Muscle of back (tissue), 11 donors: ENCODE measurements around the gene EHBP1. TPM values are rescaled to one million over a fixed set of nuclear protein-coding genes. Genes with fewer than 3 reads are reported as not detected.
A peak's percentile ranks its signal among the peaks of the same experiment; 100 is the strongest.

Source experiments
- DNase-seq, 3 donors: peaks; one replicate each; pipeline versions ENCODE4 v3.0.0 to v3.0.0-alpha.2; 2013
- polyA plus RNA-seq, 10 donors: library from polyadenylated mRNA; unstranded; fragments of 120-200 nt; gene quantifications; one replicate each; pipeline ENCODE4 v1.2.1, GENCODE V29; 2013; ENCODE audit not compliant: insufficient read length in 10 of 10

EHBP1 gene
- polyA plus RNA-seq, 10 donors, result 24.7 to 41.5 (median 29.7) TPM

DNA sequence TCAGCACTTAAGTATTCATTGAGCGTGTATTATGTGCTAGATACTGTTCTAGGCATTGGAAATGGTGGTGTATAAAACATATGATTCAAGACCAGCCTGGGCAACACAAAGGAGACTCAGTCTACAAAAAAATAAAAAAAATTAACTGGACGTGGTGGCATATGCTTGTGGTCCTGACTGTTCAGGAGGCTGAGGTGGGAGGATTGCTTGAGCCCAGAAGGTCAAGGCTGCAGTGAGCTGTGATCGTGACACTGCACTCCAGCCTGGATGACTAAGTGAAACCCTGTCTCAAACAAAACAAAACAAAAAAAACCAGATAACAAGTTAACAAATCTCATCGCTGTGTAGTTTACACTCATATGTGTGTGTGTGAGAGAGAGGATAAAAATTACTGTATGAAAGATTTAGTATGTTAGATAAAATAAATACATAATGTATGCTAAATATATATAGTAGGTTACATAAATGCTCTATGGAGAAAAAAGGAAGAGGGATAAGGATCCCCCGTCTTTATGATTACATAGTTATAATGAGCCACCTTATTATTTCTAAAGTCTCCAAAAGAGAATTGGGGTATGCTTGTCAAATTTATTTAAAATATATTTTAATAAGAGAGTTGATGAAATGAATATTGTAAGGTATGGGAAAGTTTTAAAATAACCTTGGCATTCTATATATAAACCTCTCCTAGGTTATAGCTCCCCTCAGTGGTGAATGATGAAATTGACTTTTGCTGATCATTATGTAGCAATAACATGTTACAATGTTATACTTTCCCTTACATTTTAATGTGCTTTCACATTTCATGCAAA, 69.2 kb downstream of the EHBP1 start:
- peak; percentile 38 to 70 (median 59) for DNase-seq

DNA sequence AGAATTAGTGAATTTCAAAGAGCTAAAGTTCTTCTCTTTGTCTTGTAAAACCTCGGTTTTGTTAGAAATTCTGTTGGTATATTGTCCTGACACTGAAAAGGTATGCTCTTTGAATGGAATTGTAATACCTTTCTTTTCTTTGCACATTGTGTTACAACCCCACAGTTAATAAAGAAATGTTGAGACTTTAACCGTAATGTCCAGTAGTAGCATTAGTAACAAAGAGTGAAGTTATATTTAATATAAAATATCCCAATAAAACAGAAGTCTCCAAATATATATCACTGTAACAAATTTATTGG, 69.8 kb downstream of the EHBP1 start:
- DNase-seq, result no peak

DNA sequence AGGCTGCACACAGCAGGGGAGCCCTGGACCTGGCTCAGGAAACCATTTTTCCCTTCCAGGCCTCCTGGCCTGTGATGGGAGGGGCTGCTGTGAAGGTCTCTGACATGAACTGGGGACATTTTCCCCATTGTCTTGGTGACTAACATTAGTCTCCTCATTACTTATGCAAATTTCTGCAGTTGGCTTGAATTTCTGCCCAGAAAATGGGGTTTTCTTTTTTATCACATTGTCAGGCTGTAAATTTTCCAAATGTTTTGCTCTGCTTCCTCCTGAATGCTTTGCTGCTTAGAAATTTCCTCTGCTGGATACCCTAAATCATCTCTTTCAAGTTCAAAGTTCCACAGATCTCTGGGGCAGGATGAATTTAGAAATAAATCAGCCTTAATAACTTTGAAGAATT, 78.2 kb downstream of the EHBP1 start:
- no peak for DNase-seq

- no peak for DNase-seq
Observed at GRCh38 chr2:62784341-62784740, 78.8 kb downstream of the EHBP1 start.

DNA sequence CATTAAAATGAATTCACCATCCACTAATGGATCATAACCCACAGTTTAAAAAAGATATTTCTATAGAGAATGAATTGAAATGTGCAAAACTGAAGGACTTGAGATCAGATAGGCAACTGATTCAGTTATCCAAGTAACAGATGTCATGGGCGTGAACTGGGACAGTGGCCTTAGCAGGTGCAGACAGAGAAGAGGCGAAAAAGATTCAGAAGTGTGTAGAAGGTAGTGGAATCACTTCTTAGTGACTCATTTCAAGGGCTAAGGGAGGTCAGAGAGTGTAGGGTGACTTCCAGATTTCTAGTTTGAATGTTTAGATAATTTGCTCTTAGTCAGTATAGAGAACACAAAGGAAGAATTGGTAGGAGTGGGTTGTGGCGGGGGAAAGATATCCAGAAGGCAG, 79.7 kb downstream of the EHBP1 start:
- no peak for DNase-seq

DNA sequence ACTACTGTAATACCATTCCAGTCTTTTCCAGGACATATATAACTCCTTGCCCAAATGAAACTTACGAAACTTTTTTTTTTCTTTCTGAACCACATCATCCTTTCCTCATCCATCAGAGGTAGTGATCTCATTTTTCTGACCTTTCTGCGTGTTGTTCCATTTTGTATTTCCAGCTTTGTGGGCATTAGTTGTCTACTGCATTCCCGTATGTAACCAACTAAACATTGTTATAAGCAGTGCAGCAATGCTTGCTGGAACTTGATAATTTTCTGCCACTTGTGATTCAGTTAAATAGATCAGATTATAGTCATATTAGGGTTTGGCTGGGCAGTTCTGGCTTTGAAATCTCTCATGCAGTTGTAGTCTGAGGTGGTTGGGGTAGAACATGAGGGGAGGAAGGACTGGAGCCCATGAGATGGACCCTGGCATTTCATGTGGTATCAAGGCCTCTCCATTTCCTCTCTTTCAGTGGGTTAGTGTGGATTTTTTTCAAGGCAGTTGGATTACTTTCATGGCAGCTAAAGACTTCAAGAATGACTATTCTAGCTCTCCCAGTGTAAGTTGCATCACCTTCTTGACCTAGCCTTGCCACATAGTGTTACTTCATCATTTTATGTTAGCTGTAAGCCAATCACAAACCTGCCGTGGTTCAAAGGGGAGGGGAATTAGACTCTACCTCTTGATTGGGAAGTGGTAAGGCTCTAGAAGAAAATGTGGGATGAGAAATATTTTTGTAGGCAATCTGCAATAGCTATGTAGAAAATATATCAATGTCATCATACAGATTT, 80.5 kb downstream of the EHBP1 start:
- no peak for DNase-seq

DNA sequence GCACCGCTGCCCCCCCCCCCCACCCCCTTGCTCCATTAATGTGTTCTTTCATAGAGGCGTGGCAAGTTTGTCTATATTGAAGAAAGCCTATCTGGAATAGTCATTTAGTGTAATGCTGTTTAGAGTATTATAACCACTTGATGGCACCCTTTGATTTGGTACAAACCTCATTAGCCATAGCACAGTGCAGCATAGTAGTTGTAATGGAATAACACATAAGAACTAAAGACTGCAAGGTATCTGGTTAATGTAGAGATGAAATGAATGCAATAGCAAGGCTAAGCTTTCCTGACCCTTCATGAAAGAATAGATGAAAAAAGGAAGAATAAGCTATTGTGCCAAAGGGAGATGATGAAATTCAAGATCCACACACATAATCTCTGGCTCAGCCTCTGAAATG, 81.9 kb downstream of the EHBP1 start:
- peak in 2 of 3 donors; percentile 24 to 50 for DNase-seq

- no peak for DNase-seq
Observed at GRCh38 chr2:62789518-62789917, 84.0 kb downstream of the EHBP1 start.

DNA sequence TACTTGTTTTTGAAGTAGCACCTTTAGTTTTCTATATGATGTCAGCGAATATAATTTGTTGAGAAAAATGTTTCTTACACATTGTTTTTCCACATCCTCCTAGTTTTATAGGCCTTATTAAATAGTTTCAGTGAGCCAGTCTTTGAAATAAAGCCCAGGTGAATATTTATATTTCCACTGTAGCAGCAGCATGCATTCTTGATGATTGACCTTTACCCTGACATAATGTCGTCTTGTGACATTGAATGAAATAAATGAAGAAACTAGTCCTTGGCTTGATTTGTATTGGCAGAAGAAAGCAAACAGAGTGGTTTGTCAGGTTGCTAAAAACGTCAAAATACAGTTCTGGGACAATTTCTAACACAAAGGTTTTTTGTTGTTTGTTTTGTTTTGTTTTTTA, 84.4 kb downstream of the EHBP1 start:
- no peak for DNase-seq

GRCh38 chr2:62792408-62792807, 86.9 kb downstream of the EHBP1 start:
- no peak for DNase-seq

- DNase-seq, result no peak
Observed at GRCh38 chr2:62793213-62793612, 87.7 kb downstream of the EHBP1 start.

DNA sequence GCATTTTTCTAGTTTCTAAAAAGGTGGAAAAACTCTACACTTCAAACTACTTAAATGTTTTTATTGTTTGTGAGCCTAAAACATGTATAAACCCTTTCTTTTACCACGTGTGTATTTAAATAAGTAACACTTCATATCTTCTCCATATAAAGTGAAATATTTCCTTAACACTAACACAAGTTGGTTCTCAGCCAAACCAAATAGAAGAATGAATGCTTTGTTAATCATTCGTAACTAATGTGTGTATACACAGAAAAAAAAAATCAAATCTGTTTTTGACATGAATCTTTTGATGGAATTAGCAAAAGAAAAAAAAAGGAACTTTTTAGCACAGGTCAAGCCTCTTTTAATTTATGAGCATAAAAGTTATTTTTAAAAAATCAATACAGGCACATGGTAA, 89.3 kb downstream of the EHBP1 start:
- DNase-seq, result no peak

GRCh38 chr2:62795341-62795740, 89.8 kb downstream of the EHBP1 start:
- DNase-seq, result no peak

DNA sequence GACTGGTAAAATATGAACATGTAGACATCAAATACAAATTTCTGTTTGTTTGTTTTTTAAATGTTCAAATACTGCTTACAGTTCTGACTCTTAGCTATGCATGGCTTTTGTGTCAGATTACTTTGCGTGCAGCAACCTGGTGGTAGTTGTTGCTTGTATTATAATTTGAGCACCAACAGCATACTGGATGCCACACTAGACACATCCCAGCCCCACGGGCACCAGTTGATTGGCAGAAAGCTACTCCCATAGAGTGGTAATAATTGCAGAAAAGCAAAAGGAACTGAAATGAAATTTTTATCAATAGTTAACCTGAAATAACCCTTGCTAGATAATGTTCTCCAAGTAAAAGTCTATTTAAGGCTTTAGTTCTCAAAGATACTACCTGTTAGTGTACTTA, 91.6 kb downstream of the EHBP1 start:
- no peak for DNase-seq

DNA sequence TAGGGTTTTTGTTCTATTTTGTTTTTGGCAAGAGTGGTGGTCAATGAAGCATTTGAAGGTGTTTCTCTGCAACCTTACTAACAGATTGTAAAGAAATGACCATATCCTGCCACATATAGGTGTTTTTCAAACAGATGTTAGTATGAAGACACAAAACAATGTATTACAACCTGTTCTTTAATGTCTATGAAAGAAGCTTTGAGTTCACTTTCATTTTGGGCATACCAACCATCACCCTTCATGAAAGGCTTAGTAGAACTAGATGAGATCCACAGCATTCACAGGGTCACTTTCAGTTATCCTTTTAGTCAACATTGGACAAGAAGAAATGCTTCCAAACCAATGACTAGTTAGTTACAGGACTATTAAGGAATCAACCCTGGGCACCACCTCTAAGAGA, 95.1 kb downstream of the EHBP1 start:
- DNase-seq, result no peak

GRCh38 chr2:62801110-62801509, 95.6 kb downstream of the EHBP1 start:
- no peak for DNase-seq

DNA sequence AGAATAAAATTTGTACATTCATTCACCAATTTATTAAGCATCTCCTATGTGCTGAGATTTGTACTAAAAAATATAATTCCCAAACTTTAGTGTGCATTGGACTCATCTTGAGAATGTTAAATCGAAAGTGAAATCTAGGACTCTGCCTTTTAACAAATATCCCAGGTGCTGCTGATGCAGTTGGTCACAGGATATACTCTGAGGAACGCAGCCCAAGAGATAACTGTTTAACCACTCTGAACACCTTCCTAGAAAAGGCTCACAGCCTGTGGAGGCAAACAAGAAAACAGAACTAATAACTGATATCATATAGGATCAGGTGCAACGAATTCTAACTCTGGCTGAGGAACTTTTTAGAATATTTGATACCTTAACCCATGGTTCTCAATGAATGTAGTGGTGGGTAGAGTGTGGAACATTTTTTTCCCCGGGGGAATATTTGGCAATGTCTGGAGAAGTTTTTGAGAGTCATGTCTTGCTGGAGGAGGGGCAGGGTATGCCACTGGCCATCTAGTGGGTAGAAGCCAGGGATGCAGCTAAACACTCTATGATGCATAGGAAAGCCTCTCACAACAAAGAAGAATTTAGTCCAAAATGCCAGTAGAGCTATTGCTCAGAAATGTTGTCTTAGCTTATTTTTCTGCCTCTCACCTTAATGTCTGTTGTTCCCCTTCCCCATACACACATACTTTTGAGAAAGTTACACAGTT, 96.5 kb downstream of the EHBP1 start:
- no peak for DNase-seq

- no peak for DNase-seq
Observed at GRCh38 chr2:62803961-62804360, 98.4 kb downstream of the EHBP1 start.

- DNase-seq, result no peak
Observed at GRCh38 chr2:62806231-62806630, 100.7 kb downstream of the EHBP1 start.

DNA sequence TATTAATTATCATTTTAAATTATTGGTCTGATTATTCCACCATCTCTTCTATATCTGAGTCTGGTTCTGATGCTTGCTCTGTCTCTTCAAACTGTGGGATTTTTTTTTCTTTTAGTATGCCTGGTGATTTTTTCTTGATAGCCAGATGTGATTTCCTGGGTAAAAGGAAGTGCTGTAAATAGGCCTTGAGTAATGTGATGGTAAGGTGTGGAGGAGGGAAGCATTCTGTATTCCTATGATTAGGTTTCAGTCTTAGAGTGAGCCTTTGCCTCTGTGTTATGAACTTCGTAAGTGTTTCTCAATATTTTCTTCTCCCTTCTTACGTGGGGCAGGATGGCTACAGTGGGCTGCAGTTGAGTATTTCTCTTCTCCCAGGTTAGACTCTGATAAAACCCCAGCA, 103.0 kb downstream of the EHBP1 start:
- DNase-seq, result no peak

- DNase-seq, result no peak
Observed at GRCh38 chr2:62811086-62811485, 105.6 kb downstream of the EHBP1 start.

GRCh38 chr2:62811972-62812371, 106.5 kb downstream of the EHBP1 start:
- no peak for DNase-seq
